Lower lobe of right lung (tissue), 2 donors: ENCODE results near the gene AMOT. TPM values are rescaled to one million over a fixed set of nuclear protein-coding genes. Genes with fewer than 3 reads are reported as not detected.

ENCODE experiments used
- ATAC-seq, 2 donors: fragments of 200-7000 bp; cut with Tn5 transposase; one replicate each; pipeline ENCODE4 v1.9.1; 2020 to 2022; ENCODE audit warnings: mild to moderate bottlenecking in 2 of 2, moderate library complexity in 2 of 2
- DNase-seq: peaks from one replicate; pipeline ENCODE4 v3.0.0-alpha.2; 2020
- H3K27ac ChIP-seq: fragments of 200-600 bp; one replicate; pipeline ENCODE4 v1.8.0; 2022
- H3K27me3 ChIP-seq: fragments of 200-600 bp; one replicate; pipeline ENCODE4 v1.8.0; 2022; ENCODE audit warnings: low read depth
- H3K36me3 ChIP-seq: fragments of 200-600 bp; one replicate; pipeline ENCODE4 v1.8.0; 2022; ENCODE audit warnings: mild to moderate bottlenecking
- H3K4me1 ChIP-seq: fragments of 200-600 bp; one replicate; pipeline ENCODE4 v1.8.0; 2022
- H3K4me3 ChIP-seq: fragments of 200-600 bp; one replicate; pipeline ENCODE4 v1.8.0; 2022; ENCODE audit warnings: mild to moderate bottlenecking
- H3K9me3 ChIP-seq: fragments of 200-600 bp; one replicate; pipeline ENCODE4 v1.8.0; 2022
- intact Hi-C: fragments of 100-400 bp; cut with DNase I; formaldehyde crosslinking; loops from one replicate; pipeline ENCODE4 v1.11.0; 2022
- long read RNA-seq: library from polyadenylated mRNA; unstranded; transcript quantifications from one replicate; pipeline ENCODE4 v2.0.0, GENCODE V29; 2021
- total RNA-seq: library from RNA; stranded (reverse); fragmentation: NEBNext Ultra II Directional; extraction: Animal tissue kit (Norgen Biotek cat#: 25700); gene quantifications from one replicate; pipeline ENCODE4 v1.2.1, GENCODE V29; 2021
- TF ChIP-seq, protein P1 (sequence below): fragments of 200-600 bp; IDR thresholded peaks from one replicate; pipeline ENCODE4 v1.8.0; 2022; ENCODE audit warnings: antibody characterized with exemption, mild to moderate bottlenecking
- donor health status: DM: no; HTN: yes; CAD: no; lungs with severe emphysema.

Gene AMOT, protein sequence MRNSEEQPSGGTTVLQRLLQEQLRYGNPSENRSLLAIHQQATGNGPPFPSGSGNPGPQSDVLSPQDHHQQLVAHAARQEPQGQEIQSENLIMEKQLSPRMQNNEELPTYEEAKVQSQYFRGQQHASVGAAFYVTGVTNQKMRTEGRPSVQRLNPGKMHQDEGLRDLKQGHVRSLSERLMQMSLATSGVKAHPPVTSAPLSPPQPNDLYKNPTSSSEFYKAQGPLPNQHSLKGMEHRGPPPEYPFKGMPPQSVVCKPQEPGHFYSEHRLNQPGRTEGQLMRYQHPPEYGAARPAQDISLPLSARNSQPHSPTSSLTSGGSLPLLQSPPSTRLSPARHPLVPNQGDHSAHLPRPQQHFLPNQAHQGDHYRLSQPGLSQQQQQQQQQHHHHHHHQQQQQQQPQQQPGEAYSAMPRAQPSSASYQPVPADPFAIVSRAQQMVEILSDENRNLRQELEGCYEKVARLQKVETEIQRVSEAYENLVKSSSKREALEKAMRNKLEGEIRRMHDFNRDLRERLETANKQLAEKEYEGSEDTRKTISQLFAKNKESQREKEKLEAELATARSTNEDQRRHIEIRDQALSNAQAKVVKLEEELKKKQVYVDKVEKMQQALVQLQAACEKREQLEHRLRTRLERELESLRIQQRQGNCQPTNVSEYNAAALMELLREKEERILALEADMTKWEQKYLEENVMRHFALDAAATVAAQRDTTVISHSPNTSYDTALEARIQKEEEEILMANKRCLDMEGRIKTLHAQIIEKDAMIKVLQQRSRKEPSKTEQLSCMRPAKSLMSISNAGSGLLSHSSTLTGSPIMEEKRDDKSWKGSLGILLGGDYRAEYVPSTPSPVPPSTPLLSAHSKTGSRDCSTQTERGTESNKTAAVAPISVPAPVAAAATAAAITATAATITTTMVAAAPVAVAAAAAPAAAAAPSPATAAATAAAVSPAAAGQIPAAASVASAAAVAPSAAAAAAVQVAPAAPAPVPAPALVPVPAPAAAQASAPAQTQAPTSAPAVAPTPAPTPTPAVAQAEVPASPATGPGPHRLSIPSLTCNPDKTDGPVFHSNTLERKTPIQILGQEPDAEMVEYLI
- 12.4 TPM for total RNA-seq
- long read RNA-seq, full-length matches to known transcripts = 1 of 8 reads
- long read RNA-seq, partial matches to known transcripts = 2 of 8 reads
- long read RNA-seq, other reads (novel, unspliced or antisense) = 5 of 8 reads

DNA sequence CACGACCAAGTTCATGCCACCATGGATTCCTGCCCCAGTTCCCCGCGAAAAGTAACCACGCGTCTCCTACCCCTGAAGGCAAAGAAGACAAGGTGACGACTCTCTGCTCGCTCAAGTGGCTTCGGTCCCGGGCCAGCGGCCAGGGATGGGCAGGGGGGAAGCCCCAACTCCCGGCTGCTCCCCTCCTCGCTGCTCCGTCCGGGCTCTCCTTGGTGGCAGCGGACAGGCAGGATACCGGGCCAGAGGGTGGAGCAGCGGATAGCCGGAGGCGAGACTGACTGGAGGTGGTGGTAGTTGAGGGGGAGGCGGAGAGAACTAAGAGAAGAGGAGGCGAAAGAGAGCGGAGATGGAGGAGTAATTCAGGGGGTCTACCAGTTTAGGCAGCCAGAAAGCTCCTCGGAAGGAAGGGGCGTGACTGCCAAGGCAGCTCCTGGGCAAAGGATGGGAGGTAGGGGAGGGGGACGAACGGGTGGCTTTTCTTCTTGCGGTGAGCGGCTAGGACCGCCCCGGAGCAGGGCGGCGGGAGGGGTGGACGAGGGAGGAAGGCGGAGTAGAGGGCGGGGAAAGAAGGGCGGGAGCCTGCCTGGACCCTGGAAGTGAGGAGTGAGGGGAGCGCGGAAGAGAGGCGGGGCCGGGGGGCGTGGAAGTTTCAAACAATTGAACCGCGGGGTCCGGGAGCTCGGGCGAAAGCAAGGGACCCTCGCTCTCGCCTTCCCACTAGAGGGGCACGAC lies at the start of gene AMOT:
AMOT (minus strand) TSS at position 450 of the 732 bp plus-strand sequence. CDS start 17,705 bp downstream, outside the sequence.
- no peaks in the 10 kb centered on the region for H3K27me3 ChIP-seq
- no peaks in the 10 kb centered on the region for H3K4me1 ChIP-seq
- no peaks in the 10 kb centered on the region for H3K36me3 ChIP-seq
- peak within 1 kb of the TSS; percentile 75 for H3K4me3 ChIP-seq
- DNase-seq = peak; percentile 80
- H3K9me3 ChIP-seq = no peaks in the 10 kb centered on the region
- TF ChIP-seq, protein P1, sequence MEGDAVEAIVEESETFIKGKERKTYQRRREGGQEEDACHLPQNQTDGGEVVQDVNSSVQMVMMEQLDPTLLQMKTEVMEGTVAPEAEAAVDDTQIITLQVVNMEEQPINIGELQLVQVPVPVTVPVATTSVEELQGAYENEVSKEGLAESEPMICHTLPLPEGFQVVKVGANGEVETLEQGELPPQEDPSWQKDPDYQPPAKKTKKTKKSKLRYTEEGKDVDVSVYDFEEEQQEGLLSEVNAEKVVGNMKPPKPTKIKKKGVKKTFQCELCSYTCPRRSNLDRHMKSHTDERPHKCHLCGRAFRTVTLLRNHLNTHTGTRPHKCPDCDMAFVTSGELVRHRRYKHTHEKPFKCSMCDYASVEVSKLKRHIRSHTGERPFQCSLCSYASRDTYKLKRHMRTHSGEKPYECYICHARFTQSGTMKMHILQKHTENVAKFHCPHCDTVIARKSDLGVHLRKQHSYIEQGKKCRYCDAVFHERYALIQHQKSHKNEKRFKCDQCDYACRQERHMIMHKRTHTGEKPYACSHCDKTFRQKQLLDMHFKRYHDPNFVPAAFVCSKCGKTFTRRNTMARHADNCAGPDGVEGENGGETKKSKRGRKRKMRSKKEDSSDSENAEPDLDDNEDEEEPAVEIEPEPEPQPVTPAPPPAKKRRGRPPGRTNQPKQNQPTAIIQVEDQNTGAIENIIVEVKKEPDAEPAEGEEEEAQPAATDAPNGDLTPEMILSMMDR = no peak
- peak within 1 kb of the TSS; percentile 67 for H3K27ac ChIP-seq
- peak; percentile 96 to 97 for ATAC-seq
- intact Hi-C loops = no loop called here

DNA sequence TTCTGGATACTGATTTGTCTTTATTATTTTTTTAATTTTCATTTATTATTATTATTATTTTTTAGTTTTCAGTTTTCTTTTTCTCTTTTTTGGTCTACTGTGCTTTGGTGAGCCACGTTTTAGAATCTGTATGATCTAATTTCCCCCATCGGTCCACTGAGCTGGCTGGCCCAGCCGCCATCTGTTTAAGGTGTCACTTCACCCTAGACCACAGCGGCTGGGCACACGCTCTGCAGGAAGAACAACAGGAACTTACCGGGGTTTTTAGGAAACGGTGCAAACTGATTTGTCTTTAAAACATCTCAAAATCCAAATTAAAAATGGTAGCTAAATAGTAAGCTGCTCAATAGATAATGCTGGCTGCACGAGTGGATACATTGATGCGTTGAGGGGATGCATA lies 48.8 kb upstream of the AMOT start:
- Histone ChIP-seq H3K27ac (no peak overlapping the region), H3K27me3 (no peaks in the 10 kb centered on the region), H3K36me3 (no peaks in the 10 kb centered on the region), H3K4me1 (no peaks in the 10 kb centered on the region), H3K9me3 (no peaks in the 10 kb centered on the region), H3K4me3 (no peak overlapping the region)
- intact Hi-C loops = no loop called here
- TF ChIP-seq, protein P1 = no peak
- DNase-seq = no peak
- no peak for ATAC-seq

DNA sequence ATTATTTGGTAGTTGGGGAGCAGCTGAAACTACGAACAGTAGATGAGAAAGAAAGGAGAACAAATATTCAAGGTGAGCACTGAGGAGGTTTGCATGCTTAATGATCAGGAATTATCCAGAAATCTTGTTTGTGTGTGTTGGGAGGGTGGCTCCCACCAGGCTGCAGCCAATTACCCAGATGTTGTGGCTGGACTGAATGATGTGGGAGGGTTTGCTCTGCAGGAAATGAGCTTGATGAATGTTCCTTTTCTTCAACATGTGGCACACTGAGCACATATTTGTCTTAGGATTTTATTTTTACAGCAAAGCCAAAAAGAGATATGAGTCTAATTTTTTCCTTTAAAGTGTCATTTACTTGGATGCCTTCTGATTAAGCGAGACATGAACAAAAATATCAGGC lies 48.3 kb upstream of the AMOT start:
- ATAC-seq (no peak), DNase-seq (no peak)
- Histone ChIP-seq H3K9me3 (no peaks in the 10 kb centered on the region), H3K4me3 (no peak overlapping the region), H3K36me3 (no peaks in the 10 kb centered on the region), H3K27me3 (no peaks in the 10 kb centered on the region), H3K27ac (no peak overlapping the region), H3K4me1 (no peaks in the 10 kb centered on the region)
- intact Hi-C loops = no loop called here
- TF ChIP-seq, protein P1 = no peak

DNA sequence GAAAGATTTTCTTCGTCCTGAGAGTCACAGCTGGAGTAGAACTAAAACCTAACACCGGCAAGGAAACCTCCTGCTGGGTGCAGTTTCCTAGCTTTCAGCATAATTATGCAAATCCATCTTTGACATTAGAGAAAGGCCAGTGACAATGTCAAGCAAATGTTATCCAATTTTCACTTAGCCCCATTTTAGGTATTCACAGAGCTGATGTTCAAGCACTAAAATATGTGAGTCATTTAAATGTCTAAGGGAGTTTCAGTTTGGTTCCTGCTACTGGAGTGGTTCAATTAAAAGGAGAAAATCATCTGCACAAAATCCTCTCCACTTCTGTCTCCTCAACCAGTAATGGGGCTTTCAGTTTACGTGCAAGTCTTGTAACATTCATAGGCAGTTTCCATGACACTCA lies 37.1 kb upstream of the AMOT start:
- H3K36me3 ChIP-seq = no peaks in the 10 kb centered on the region
- TF ChIP-seq, protein P1 = no peak
- DNase-seq (no peak), ATAC-seq (no peak)
- intact Hi-C loops = no loop called here
- H3K27me3 ChIP-seq = no peaks in the 10 kb centered on the region
- no peak overlapping the region for H3K27ac ChIP-seq
- H3K4me1 ChIP-seq = no peaks in the 10 kb centered on the region
- H3K9me3 ChIP-seq = no peaks in the 10 kb centered on the region
- no peak overlapping the region for H3K4me3 ChIP-seq

DNA sequence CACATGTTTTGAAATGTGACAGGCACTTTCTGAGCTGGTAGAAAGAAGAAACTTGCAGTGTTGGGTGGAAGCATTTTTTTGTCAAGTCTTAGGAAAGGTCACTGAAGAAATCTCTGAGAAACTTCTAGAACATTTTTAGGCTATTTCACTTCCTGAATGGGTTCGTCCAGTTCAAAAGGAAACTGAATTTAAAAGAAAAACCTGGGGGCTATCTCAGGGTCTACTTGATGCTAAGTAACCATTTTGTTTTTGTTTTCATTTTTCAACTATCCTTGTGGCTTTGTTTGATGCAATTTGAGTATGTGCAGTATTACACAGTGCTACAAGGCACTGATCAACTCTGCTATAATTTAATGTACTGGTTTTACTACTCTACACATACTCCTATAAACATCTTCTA lies 34.0 kb upstream of the AMOT start:
- Histone ChIP-seq H3K9me3 (no peaks in the 10 kb centered on the region), H3K4me1 (no peaks in the 10 kb centered on the region), H3K4me3 (no peak overlapping the region), H3K27ac (no peak overlapping the region), H3K36me3 (no peaks in the 10 kb centered on the region), H3K27me3 (no peaks in the 10 kb centered on the region)
- intact Hi-C loops = no loop called here
- no peak for ATAC-seq
- no peak for DNase-seq
- TF ChIP-seq, protein P1 = no peak
